Stimulated activated CD8-positive, alpha-beta memory T cell treated with anti-CD3 and anti-CD28 coated beads, Interleukin-4, amount 100 ng/mL, for 48 hours (primary cell): ENCODE measurements around the gene ZDHHC13.
"Not testable (repeated sequence)": the region's sequence is repeated elsewhere in the genome, so short reads cannot be mapped to it uniquely, and the experiment has no call there.

Experiments
- DNase-seq: peaks from one replicate; pipeline ENCODE4 v3.0.0-alpha.2; 2020

The ZDHHC13 gene

GRCh38 chr11:19100885-19101284, 16.1 kb upstream of the ZDHHC13 start:
- no peak for DNase-seq

GRCh38 chr11:19101796-19102520, 15.0 kb upstream of the ZDHHC13 start:
- no peak for DNase-seq

- DNase-seq: no peak
These were observed 14.5 kb upstream of the ZDHHC13 start for GRCh38 chr11:19102521-19102900.

- no peak for DNase-seq
These were observed 12.0 kb upstream of the ZDHHC13 start for GRCh38 chr11:19105011-19105410.

- DNase-seq: no peak
These were observed 9.8 kb upstream of the ZDHHC13 start for GRCh38 chr11:19107125-19107524.

GRCh38 chr11:19110295-19110694, 6.7 kb upstream of the ZDHHC13 start:
- DNase-seq: no peak

GRCh38 chr11:19111809-19112208, 5.2 kb upstream of the ZDHHC13 start:
- DNase-seq: no peak

GRCh38 chr11:19116276-19116970, 545 bp upstream of the ZDHHC13 start:
- no peak for DNase-seq

- DNase-seq: no peak
These were observed 761 bp downstream of the ZDHHC13 start for GRCh38 chr11:19117760-19118097.

- DNase-seq: no peak
These were observed 4.7 kb downstream of the ZDHHC13 start for GRCh38 chr11:19121646-19122045.

- no peak for DNase-seq
These were observed 6.1 kb downstream of the ZDHHC13 start for GRCh38 chr11:19122960-19123615.

- DNase-seq: not testable (repeated sequence)
These were observed 9.8 kb downstream of the ZDHHC13 start for GRCh38 chr11:19126562-19127325.

GRCh38 chr11:19134004-19134403, 17.0 kb downstream of the ZDHHC13 start:
- DNase-seq: no peak

GRCh38 chr11:19136884-19137283, 19.9 kb downstream of the ZDHHC13 start:
- not testable (repeated sequence) for DNase-seq

GRCh38 chr11:19145319-19145718, 28.4 kb downstream of the ZDHHC13 start:
- no peak for DNase-seq

- DNase-seq: no peak
These were observed 39.9 kb downstream of the ZDHHC13 start for GRCh38 chr11:19156892-19157291.

- DNase-seq: no peak
These were observed 43.9 kb downstream of the ZDHHC13 start for GRCh38 chr11:19160847-19161246.

- DNase-seq: no peak
These were observed 44.7 kb downstream of the ZDHHC13 start for GRCh38 chr11:19161651-19162050.

- no peak for DNase-seq
These were observed 46.1 kb downstream of the ZDHHC13 start for GRCh38 chr11:19162951-19163505.

GRCh38 chr11:19163617-19164016, 46.6 kb downstream of the ZDHHC13 start:
- no peak for DNase-seq

- no peak for DNase-seq
These were observed 47.4 kb downstream of the ZDHHC13 start for GRCh38 chr11:19164230-19164855.

- DNase-seq: no peak
These were observed 47.9 kb downstream of the ZDHHC13 start for GRCh38 chr11:19164881-19165280.

GRCh38 chr11:19168090-19168489, 51.1 kb downstream of the ZDHHC13 start:
- DNase-seq: no peak
